RWPE2 (cell line): ENCODE results near the gene BBOF1.
"Not testable (repeated sequence)": the region's sequence is repeated elsewhere in the genome, so short reads cannot be mapped to it uniquely, and the experiment has no call there.

ENCODE experiments used
- ATAC-seq: fragments of 200-7000 bp; cut with Tn5 transposase; 3 replicates; pipeline ENCODE4 v1.9.1; 2021; ENCODE audit warnings: low read depth
- DNase-seq: peaks from one replicate; pipeline ENCODE4 v3.0.0-alpha.2; 2020; ENCODE audit warnings: low spot score
- H3K27ac ChIP-seq: fragments of 450-650 bp; 2 replicates; pipeline ENCODE4 v1.5.1; 2017; ENCODE audit warnings: mild to moderate bottlenecking; ENCODE audit not compliant: poor library complexity, severe bottlenecking
- H3K27me3 ChIP-seq: fragments of 250-450 bp; sonication (Bioruptor Pico); 2 replicates; pipeline ENCODE4 v1.5.1; 2021; ENCODE audit warnings: mild to moderate bottlenecking, moderate library complexity; ENCODE audit not compliant: insufficient read depth, poor library complexity, severe bottlenecking
- H3K36me3 ChIP-seq: fragments of 250-450 bp; sonication (Bioruptor Pico); 2 replicates; pipeline ENCODE4 v1.5.1; 2020; ENCODE audit warnings: low read depth, mild to moderate bottlenecking, moderate library complexity
- H3K4me1 ChIP-seq: fragments of 250-450 bp; sonication (Bioruptor Pico); 2 replicates; pipeline ENCODE4 v1.5.1; 2021; ENCODE audit warnings: mild to moderate bottlenecking, moderate library complexity; ENCODE audit not compliant: insufficient read depth, poor library complexity, severe bottlenecking
- H3K4me3 ChIP-seq: fragments of 250-450 bp; sonication (Bioruptor Pico); 2 replicates; pipeline ENCODE4 v1.5.1; 2021; ENCODE audit warnings: mild to moderate bottlenecking, moderate library complexity; ENCODE audit not compliant: severe bottlenecking
- H3K9me3 ChIP-seq: fragments of 250-450 bp; sonication (Bioruptor Pico); 2 replicates; pipeline ENCODE4 v1.5.1; 2021; ENCODE audit warnings: mild to moderate bottlenecking, moderate library complexity; ENCODE audit not compliant: severe bottlenecking
- TF ChIP-seq, protein P1 (sequence below): fragments of 450-650 bp; IDR thresholded peaks from one replicate; pipeline ENCODE4 v1.5.1; 2017; ENCODE audit warnings: mild to moderate bottlenecking, moderate library complexity; ENCODE audit not compliant: poor library complexity, severe bottlenecking

BBOF1 gene

DNA sequence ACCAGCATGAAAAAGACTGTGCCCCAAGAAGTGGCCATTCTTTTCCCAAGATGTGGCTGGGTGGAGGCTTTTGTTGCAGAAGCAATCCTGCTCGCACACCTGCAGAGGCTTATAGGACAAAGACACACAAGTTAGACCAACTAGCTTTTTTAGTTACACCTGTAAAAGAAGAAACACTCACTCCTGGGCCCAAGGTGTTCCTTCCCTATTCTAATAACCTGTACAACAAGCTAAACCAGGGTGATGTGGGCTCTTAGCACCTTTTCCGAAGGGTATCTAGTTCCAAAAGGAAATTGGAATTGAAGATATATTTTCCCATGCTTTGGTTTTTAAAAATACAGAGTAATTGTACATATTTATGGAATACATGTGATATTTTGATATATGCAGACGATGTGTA lies 31.1 kb upstream of the BBOF1 start:
- H3K4me3 ChIP-seq, result no peak overlapping the region
- peaks cover 41% of the 10 kb centered on the region for H3K36me3 ChIP-seq
- H3K9me3 ChIP-seq, result no peaks in the 10 kb centered on the region
- no peaks in the 10 kb centered on the region for H3K4me1 ChIP-seq
- no peaks in the 10 kb centered on the region for H3K27me3 ChIP-seq
- TF ChIP-seq, protein P1, sequence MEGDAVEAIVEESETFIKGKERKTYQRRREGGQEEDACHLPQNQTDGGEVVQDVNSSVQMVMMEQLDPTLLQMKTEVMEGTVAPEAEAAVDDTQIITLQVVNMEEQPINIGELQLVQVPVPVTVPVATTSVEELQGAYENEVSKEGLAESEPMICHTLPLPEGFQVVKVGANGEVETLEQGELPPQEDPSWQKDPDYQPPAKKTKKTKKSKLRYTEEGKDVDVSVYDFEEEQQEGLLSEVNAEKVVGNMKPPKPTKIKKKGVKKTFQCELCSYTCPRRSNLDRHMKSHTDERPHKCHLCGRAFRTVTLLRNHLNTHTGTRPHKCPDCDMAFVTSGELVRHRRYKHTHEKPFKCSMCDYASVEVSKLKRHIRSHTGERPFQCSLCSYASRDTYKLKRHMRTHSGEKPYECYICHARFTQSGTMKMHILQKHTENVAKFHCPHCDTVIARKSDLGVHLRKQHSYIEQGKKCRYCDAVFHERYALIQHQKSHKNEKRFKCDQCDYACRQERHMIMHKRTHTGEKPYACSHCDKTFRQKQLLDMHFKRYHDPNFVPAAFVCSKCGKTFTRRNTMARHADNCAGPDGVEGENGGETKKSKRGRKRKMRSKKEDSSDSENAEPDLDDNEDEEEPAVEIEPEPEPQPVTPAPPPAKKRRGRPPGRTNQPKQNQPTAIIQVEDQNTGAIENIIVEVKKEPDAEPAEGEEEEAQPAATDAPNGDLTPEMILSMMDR, result no peak
- DNase-seq, result no peak
- no peak overlapping the region for H3K27ac ChIP-seq
- ATAC-seq, result no peak

DNA sequence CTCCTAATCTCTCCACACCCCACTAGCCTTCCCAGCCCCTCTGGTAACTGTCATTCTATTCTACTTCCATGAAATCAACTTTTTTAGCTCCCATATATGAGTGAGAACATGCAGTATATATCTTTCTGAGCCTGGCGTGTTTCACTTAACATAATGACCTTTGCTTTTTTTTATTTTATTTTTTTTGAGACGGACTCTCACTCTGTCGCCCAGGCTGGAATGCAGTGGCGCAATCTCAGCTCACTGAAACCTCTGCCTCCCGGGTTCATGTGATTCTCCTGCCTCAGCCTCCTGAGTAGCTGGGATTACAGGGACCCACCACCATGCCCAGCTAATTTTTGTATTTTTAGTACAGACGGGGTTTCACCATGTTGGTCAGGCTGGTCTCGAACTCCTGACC lies 30.5 kb upstream of the BBOF1 start:
- not testable (repeated sequence) for H3K4me1 ChIP-seq, DNase-seq, H3K27me3 ChIP-seq, H3K27ac ChIP-seq, ATAC-seq, H3K9me3 ChIP-seq, H3K4me3 ChIP-seq
- H3K36me3 ChIP-seq, result peaks cover 41% of the 10 kb centered on the region

DNA sequence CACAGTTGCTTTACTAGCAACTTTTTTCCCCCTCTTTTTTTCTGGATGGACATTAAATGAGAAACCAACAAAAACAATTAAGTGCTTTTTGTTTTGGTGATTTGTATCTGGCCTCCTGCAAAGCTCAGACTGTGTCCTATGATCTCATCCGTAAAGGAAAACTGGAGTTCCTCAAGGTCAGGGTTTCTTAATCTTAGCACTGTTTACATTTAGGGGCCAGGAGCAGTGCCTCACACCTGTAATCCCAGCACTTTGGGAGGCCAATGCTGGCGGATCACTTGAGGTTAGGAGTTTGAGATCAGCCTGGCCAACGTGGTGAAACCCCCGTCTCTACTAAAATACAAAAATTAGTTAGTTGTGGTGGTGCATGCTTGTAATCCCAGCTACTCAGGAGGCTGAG lies 28.1 kb upstream of the BBOF1 start:
- H3K9me3 ChIP-seq, result no peaks in the 10 kb centered on the region
- ATAC-seq, result no peak
- H3K27me3 ChIP-seq, result no peaks in the 10 kb centered on the region
- H3K36me3 ChIP-seq, result peaks cover 23% of the 10 kb centered on the region
- H3K27ac ChIP-seq, result no peak overlapping the region
- TF ChIP-seq, protein P1, result no peak
- DNase-seq, result no peak
- no peak overlapping the region for H3K4me3 ChIP-seq
- H3K4me1 ChIP-seq, result no peaks in the 10 kb centered on the region

DNA sequence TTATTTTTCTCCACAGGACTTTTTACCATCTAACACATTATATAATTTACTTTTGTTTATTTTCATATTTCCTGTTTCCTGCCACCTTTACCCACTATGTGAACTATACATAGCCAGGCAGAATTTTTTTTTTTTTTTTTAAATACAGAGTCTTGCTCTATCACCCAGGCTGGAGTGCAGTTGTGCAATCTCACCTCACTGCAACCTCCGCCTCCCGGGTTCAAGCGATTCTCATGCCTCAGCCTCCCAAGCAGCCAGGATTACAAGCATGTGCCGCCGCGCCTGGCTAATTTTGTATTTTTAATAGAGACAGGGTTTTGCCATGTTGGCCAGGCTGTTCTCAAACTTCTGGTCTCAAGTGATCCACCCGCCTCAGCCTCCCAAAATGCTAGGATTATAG lies 24.2 kb upstream of the BBOF1 start:
- H3K4me3 ChIP-seq, H3K36me3 ChIP-seq, H3K27me3 ChIP-seq, DNase-seq, H3K9me3 ChIP-seq, ATAC-seq, H3K4me1 ChIP-seq, H3K27ac ChIP-seq: not testable (repeated sequence)

DNA sequence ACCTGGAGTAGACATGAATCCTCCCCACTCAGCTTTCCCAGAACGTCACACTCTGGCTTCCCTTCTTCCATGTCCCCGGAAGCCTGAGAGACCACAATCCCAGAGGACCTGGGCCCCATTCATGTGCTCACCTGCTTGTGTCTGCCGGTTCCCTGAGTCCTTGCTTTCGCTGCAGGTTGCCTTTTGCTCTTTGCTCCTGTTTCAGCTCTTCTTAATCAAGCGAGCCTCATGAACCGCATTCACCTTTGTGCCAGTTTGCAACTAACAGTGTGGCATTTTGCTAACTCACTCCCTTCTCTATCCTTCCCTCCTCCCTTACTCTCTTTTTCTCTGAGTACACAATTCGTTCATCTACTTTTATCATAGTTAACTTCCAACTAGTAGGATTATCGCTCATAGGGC lies 23.2 kb upstream of the BBOF1 start:
- Histone ChIP-seq H3K9me3 (no peaks in the 10 kb centered on the region), H3K27me3 (no peaks in the 10 kb centered on the region), H3K27ac (no peak overlapping the region), H3K36me3 (peaks cover 11% of the 10 kb centered on the region), H3K4me3 (no peak overlapping the region), H3K4me1 (no peaks in the 10 kb centered on the region)
- ATAC-seq, result no peak
- no peak for DNase-seq
- TF ChIP-seq, protein P1, result no peak

DNA sequence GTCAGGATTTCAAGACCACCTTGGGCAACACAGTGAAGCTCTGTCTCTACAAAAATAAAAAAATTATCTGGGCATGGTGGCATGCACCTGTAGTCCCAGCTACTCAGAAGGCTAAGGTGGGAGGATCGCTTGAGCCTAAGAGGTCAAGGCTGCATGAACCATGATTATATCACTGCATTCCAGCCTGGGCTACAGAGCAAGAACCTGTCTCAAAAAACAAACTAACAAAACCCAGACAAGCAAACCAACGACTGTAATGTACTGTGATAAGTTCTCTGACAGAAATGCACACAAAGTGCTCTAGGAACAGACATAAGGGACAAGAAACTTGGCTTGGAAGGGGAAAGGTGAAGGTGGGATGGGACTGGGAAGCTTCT lies 22.4 kb upstream of the BBOF1 start:
- Histone ChIP-seq H3K9me3 (no peaks in the 10 kb centered on the region), H3K4me3 (no peak overlapping the region), H3K27ac (no peak overlapping the region), H3K4me1 (no peaks in the 10 kb centered on the region), H3K36me3 (peaks cover 11% of the 10 kb centered on the region), H3K27me3 (no peaks in the 10 kb centered on the region)
- DNase-seq (no peak), ATAC-seq (no peak)
- TF ChIP-seq, protein P1, result no peak
